HG02870 (cell line): Measurements from ENCODE around the gene NCEH1.

Source experiments
- ATAC-seq: cut with Tn5 transposase; IDR thresholded peaks from one replicate; pipeline ENCODE4 v1.9.1; 2021; ENCODE audit warnings: mild to moderate bottlenecking, moderate library complexity; ENCODE audit not compliant: unreplicated experiment

NCEH1 gene

DNA sequence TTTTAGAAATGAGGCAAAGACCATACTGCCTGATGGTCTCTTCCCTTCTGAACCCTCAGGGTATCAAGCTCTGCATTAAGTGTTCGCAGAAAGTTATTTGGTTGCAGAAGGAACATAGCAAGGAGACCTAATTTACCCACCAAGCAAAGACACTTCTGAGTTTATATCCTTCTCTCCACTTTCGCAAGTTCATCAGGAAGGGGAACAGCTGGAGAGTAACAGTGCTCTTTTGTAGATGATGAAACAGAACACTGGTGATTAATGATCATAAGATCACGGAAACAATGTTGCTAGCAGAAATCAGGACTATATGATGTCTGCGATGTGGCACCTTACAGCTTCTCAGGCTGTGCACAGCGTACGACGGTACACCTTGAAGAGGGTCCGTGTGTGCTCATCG is 62.1 kb downstream of the NCEH1 start:
- no peak for ATAC-seq

DNA sequence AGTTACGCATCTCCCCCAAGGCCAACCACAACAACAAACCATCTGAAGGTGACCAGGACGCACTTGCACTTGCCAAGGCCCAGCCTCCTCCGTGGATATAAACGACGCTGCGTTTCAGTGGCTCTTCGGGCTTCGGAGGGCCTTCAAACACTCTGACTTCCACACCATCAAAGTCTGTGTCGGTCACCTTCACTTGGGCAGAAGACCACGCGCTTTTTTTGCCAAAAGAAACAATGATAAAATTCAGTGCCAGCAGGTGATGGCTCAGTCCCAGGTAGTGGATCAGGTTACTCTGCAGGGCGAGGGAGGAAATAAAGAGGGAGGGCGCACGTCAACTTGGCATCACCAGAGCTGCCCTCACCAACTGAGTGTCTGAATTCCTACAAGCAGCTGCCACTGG is 63.0 kb downstream of the NCEH1 start:
- ATAC-seq = no peak

DNA sequence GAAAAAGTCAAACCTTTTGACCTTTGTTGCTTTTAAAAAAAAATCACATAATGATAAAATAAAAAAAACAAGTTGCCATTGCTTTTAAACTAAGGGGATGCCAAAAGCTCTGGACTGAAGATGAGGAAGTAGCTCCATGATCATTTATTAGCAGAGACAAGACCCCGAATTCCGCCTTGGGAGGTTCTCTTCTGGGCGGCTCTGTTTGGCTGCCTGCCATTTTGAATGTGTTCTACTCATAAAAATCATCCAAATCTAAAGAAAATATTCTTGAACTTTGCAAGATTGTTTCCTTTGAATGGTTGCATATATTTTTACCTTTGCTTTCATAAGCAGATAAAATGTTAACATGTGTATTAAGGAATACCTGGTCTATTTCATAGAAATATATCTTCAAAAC is 63.8 kb downstream of the NCEH1 start:
- no peak for ATAC-seq

DNA sequence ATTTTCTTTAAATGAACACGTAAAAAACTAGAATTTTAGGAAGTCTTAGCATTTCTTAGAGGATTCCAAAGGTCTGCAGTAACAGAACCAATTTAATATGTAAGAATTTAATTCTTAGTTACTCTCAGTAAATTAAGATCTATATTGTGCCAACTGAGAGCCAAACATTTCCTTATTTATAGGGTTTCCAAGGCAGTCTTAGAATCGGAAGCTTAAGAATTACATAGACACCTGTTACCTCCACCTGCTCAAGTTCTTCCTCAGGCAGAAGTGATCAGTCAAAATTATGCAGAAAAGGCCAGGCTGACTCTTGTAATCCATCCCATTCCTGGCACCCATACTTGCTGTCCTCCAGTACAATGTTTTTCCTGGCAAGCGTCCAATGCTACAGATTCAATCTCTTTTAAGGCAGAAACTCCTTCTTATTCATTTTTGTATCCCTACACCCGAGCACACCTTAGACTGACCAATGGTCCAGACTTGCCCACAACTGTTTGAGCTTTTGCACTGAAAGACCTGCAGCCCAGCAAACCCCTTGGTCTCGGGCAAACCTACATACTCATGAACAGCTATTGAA is 64.3 kb downstream of the NCEH1 start:
- ATAC-seq = no peak

DNA sequence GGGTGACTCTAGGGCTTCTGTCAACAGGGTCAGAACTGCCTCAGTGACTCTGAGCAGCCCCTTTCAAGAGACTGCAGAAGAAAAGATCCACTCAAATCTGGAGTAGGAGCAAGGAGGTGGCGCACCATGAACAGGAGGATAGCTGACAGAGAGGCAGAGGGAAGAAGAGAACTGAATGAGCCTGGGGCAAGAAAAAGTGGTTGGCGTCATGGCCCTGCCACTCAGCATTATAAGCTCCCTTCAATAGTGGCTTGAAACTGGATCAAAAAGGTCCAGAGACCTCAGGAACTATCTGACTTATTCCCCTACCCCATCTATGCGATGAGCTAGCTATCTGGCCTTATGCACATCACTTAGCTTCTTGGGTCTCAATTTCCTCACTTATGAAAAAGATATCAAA is 66.6 kb downstream of the NCEH1 start:
- ATAC-seq = no peak

DNA sequence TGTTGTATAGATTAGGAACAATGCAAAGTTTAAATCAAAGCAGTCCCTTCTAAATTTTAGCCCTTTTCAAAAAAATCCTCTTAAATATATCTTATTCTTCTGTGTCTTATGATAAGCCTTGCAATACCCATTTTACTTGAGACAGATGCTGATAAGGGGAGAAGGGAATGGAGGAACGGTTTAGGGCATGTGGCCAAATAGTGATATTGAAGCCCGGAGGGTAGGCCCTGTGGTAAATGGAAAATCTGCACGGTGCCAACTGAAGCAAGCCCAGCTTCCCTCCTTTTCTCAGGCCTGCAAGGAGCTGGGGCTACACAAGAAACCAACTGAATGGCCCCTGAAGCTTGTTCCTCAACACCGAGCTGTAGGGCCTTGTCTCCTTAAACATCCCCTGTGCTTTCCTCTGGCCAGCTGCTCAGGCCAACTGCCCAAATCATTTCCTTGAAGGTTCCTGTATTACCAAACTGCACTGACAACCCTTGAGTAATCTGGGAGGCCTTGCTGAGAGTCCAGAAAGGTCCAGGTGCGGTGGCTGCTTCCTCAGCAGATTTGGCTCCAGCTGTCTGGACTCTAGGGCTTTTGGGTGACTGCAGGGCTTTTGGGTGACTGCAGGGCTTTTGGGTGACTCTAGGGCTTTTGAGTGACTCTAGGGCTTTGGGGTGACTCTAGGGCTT is 67.2 kb downstream of the NCEH1 start:
- no peak for ATAC-seq

DNA sequence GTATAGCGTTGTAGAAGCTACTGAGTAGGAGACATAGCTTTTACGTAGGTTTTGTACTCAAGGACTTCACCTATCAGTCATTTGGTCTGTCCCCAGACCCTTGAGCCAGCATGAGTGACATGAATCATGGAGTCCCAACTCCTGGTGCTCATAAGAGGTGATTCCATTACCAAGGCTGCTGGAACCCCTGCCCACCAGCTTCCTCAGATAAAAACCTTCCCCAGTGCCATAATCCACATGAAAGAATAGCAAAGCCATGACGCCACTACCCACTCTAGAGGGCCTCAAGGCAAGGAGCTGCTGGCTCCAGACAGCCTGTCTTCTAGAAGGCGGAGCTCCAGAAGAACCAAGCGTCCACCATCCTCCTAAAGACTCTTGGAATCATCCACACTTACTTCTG is 69.6 kb downstream of the NCEH1 start:
- ATAC-seq = no peak

DNA sequence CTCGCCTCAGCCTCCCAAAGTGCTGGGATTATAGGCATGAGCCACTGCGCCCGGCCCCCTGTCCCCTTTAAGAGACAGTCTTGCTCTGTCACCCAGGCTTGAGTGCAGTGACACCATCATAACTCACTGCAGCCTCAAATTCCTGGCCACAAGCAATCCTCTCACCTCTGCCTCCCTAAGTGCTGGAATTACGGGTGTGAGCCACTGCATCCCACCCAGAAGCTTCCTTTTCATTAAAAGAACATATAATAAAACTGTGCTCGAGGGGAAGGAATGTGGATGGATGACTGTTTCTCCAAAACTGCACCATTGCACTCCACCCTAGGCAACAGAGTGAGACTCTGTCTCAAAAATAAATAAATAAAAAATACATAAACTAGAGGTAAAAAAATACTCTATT is 70.1 kb downstream of the NCEH1 start:
- ATAC-seq = no peak

DNA sequence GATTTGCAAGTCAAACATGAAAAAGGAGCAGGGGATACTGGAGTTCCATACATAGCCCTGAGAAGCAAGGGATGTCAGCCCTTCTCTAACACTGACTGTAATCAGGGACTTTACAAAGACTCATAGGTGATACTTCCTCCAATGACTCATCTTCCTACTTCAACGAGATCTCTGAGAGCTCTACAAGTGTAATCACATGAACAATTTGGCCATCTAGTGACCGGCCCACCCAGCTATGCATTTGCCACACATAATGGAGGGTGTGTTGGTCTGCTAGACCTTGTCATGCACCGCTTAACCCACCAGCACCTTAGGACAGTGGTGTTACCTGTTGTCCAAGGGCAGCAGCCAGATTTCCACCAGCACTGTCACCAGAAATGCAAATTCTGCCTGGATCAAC is 75.3 kb downstream of the NCEH1 start:
- ATAC-seq = peak; percentile 99

DNA sequence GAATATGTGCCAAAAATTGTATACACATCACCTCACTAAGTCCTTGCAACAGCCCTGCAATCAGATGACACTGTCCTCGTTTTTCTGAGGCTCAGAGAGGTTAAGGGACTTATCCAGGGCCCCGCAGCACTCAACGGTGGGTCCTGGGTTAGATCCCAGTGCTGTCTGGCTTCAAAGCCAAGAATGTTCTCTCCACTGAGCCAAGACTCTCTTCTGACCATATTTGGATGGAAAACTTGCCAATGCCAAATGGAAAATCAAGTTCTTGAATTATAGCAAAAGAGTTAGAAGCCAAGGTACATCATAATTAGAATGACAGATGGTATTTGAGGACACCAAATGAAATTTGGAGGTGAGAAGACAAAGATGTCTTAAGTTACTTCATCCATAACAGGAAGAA is 75.9 kb downstream of the NCEH1 start:
- ATAC-seq = no peak

DNA sequence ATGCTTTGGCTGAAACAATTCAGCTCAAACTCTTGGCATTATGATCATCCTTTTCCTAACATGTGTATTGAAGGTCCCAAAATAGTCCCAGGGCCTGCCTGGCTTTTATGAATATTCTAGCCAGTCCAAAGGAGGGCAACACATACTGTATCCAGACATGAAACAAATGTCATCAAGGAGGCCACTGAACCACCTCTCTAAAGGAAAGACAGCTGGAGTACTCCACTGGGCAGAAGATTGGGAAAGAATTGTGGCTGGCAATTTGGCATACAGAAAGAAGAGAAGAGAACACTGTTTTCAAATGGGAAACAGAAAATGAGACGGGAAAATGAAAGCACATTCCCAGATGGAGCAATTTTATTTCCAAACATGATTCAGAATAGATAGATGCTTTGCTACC is 80.6 kb downstream of the NCEH1 start:
- ATAC-seq = no peak

DNA sequence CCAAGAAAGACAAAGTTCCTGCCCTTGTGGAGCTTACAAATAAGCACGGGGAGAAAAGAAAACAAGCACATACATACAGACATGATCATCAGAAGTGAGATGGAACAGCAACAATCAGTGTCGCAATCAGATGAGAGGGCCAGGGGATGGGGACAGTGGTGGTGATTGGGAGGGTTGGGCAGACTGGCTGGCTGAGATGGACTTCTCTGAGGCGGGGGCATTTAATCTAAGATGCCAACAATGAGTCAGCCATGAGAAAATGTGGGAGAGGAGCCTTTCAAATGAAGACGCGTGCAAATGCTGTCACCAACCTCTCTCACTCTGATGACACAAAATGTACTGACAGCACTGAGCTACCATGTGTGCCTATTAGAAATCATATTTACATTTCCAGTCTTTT is 81.4 kb downstream of the NCEH1 start:
- no peak for ATAC-seq

DNA sequence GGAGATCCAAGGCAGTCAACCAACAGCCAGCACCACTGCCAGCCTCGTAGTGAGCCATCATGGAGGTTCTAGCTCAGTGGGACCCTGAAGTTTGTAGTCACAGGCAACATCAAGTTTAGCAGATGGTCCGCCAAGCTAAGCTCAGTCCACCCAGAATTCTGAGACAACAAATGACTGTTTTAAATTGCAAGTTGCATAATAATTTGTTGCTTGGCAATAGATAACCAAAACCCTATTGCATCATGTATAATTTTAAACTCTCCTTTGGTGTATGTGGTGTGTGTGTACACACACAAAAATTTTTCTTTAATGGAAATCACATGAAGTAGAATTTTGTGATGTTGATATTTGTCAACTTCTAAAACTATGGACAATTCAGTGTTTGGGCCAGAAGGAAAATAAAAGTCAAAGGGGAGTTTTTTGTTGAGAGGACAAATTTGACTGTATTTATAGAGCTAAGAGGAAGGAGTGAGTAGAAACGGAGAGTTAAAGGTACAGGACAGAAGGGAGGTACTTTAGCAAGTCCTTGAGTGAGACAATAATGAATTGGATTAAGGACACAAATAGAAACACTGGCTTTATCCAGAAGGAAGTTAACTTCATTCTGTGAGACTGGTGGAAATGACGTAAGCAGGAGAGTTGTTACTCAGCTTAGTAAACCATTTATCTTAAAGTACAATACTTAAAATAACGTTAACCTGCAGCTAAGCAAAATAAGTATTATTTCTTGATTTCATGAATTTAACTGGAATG is 83.6 kb downstream of the NCEH1 start:
- no peak for ATAC-seq

DNA sequence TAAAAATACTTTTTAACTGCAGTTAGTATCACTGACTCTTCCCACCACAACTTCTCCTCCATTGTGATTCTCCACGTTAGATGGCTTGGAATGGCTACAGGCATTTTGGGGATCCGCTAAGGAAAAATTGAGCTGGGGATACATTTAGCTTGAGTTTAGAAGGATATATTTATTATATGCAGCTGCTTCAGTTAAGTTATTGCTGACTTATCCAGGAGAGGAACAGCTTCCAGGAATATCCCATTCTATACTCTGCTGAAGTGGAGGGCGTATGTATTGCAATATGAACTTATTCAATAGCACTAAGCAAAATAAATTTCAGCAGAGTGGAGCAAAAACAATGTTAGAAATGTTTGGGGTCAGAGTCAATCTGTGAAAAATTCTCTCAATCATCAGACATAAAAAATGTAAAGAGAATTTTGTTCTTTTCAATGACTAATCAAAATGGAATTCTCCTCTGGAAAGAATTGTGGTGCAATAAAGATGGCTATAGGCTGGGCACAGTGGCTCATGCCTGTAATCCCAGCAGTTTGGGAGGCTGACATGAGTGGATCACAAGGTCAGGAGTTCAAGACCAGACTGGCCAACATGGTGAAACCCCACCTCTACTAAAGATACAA is 84.7 kb downstream of the NCEH1 start:
- ATAC-seq = no peak

DNA sequence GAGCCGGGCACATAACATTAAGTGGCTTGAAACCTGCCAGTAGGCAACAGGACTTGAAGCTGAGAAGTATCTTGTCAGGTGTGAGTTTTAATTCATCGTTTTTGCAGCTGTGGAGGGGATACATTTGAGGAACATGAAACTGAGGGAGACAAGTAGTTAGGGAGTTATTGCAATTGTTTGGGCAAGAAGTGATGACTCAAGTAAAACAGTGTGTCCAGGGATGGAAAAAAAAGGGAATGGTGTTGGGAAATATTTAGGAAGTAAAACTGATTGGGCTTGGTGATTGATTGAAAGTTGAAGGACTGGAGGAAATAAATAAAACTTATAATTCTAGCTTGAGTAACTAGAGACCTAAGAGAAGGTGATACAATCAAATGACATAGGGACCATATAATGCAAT is 85.5 kb downstream of the NCEH1 start:
- no peak for ATAC-seq

DNA sequence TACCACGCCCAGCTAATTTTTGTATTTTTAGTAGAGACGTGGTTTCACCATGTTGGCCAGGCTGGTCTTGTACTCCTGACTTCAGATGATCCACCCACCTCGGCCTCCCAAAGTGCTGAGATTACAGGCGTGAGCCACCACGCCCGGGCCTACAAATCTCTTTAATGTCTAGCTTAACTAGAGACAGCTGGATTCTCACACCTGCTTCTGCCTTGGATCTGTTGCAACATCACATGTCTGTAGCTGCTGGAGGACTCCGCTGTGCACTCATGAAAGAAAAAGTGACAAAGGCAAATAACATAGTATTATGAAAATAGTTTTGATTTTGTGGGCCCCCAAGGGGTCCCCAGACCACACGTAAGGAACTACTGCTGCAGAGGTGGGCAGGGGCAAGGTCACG is 85.9 kb downstream of the NCEH1 start:
- ATAC-seq = no peak

DNA sequence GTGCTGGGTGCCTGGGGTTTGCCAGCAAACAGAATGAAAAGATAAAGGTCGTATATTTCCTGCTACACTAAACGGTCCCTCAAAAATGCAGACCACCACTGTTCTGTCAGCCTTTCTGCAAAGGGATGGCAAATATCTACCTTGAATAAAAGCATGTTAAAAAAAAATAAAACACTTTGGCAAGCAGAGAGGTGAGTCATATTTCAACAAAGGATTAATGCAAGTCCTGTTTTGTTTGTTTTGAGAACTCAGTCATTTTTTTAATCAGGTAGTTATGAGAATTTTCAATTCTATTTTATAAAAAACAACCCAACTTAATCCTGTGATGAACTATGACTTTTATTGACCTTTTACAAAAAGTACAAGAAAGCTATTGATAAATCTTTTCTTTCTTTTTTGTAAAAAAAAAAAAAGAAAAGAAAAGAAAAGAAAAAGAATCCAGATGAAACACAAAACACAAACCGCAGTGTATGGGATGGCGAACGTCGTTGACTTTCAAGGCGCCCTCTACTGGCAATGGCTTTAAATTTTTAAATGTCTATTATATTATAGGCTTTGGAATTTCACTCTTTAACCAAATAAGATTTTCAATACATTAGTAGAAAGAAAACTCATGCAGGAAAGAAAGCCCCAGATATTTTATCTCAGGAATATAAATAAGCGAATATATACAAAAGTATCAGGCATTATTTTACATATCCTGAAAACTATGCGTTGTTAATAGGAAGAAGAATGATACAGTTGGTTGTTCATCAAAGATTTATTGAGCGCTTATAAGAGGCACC is 87.8 kb downstream of the NCEH1 start:
- ATAC-seq = no peak

DNA sequence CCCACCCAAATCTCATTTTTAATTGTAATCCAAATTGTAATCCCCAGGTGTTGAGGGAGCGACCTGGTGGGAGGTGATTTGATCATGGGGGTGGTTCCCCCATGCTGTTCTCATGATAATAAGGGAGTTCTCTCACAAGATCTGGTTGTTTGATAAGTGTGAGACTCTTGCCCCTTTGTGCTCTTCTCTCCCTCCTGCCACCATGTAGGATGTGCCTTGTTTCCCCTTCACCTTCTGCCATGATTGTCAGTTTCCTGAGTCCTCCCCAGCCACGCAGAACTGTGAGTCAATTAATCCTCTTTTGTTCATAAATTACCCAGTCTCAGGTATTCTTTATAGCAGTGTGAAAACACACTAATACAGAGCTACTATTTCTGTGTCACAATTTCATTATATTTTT is 88.7 kb downstream of the NCEH1 start:
- ATAC-seq = no peak

DNA sequence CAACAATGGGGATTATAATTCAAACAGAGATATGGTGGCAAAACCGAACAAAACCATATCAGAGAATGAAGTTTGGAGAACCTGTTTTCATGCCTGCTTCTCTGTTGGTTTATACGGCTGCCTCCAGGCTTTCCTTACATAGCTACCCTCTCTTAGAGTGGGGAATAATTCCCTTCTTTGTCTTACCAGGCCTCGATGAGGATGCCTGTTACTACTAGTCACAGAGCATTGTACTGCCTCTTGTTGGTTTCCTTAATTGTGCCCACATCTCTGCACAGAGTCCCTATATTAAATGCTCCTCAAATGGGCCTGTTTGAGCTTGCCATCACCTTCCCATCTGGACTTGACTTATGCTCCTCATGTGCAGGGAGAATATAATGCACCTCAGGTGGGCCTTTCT is 92.9 kb downstream of the NCEH1 start:
- ATAC-seq = no peak

DNA sequence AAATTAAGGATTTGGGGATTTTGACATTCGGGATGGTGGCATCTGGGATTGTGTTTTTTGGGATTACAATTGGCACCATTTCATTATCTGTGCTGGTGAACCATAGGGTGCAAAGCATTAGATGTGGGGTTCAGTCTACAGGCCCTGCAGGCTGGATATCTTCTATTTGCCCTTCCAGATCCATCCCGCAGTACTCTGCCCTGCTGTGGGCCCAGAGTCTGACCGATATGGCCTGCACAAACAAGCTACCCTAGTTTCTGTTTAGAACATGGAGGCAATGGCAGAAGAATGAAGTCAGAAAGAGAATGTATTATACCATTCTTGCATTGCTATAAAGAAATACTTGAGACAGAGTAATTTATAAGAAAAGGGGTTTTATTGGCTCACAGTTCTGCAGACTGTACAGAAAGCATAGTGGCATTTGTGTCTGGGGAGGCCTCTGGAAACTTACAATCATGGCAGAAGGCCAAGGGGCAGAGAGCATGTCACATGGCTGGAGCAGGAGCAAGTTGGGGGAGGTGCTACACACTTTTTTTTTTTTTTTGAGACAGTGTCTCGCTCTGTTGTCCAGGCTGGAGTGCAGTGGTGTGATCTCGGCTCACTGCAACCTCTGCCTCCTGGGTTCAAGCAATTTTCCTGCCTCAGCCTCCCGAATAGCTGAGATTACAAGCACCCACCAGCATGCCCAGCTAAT is 93.7 kb downstream of the NCEH1 start:
- ATAC-seq = no peak

DNA sequence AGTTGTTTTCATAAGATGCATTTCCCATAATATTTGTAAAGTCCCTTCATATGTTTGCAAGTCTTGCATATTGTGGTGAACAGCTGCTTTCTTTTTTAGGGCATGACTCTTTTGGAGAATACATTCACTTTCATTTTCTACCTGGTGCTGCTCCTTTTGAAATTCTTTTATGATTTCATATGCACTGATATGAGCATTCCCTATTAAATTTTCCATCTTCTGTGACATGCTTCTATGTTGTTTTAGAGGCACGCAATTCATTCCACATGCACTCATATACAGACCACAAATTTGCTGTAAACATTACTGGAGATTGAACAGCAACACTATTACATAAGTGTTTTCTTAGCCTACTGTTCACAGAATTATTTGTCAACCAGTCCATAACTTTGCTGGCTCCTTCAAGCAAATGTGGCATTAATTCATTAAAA is 94.8 kb downstream of the NCEH1 start:
- ATAC-seq = no peak
